Measurements from ENCODE around the gene NOC2L. TPM values are rescaled to one million over a fixed set of nuclear protein-coding genes. Genes with fewer than 3 reads are reported as not detected.
"Not testable (repeated sequence)": the region's sequence is repeated elsewhere in the genome, so short reads cannot be mapped to it uniquely, and the experiment has no call there.

The NOC2L gene
- total RNA-seq, 1 donor from 2014 or later, result 90.3 TPM

DNA sequence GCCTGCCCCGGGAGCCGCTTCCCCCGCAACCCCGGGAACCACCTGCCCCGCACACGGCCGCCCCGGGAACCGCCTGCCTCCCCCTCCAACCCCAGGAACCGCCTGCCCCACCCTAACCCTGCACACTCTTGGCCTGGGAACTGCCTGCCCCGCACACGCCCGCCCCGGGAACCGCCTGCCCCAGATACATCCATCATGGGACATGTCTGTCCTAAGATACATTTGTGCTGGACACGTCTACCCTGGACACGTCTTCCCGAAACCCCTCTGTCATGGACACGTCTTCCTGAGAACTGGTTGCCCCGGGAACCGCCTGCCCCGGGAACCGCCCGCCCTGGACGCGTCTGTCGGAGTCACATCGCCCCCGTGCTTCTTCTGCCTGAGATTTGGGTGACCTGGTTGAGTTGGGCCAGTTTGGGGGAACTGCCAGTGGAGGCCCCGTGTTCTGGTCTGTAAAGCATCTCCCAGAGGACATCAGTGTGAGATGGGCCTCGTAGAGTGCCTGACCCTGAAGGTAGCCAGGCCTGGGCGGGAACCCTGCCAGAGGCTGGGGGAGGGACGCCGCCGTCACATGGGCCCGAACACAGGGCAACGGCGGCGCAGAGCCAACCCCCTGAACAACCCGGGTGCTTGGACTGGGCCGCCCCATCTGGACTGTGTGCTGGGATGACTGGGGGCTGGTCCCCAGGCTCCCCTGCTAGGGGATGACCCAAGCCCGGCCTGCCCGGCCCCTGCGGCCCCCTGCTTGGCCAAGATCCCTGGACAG, 19.2 kb upstream of the NOC2L start:
- Mint-ChIP-seq H3K27ac (ENCODE audit: unreplicated experiment) (no peak overlapping the region), H3K4me3 (ENCODE audit: unreplicated experiment) (no peak overlapping the region), H3K36me3 (ENCODE audit: unreplicated experiment) (no peaks in the 10 kb centered on the region), H3K4me1 (ENCODE audit: low read depth, unreplicated experiment) (no peaks in the 10 kb centered on the region), H3K9me3 (ENCODE audit: unreplicated experiment) (peaks cover 3% of the 10 kb centered on the region), H3K27me3 (ENCODE audit: unreplicated experiment) (peaks cover 11% of the 10 kb centered on the region)
- TF ChIP-seq, protein P1, sequence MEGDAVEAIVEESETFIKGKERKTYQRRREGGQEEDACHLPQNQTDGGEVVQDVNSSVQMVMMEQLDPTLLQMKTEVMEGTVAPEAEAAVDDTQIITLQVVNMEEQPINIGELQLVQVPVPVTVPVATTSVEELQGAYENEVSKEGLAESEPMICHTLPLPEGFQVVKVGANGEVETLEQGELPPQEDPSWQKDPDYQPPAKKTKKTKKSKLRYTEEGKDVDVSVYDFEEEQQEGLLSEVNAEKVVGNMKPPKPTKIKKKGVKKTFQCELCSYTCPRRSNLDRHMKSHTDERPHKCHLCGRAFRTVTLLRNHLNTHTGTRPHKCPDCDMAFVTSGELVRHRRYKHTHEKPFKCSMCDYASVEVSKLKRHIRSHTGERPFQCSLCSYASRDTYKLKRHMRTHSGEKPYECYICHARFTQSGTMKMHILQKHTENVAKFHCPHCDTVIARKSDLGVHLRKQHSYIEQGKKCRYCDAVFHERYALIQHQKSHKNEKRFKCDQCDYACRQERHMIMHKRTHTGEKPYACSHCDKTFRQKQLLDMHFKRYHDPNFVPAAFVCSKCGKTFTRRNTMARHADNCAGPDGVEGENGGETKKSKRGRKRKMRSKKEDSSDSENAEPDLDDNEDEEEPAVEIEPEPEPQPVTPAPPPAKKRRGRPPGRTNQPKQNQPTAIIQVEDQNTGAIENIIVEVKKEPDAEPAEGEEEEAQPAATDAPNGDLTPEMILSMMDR (IDR thresholded peaks at IDR 0.05; ENCODE audit: partially characterized antibody, unreplicated experiment), result no peak
- no peak for DNase-seq

DNA sequence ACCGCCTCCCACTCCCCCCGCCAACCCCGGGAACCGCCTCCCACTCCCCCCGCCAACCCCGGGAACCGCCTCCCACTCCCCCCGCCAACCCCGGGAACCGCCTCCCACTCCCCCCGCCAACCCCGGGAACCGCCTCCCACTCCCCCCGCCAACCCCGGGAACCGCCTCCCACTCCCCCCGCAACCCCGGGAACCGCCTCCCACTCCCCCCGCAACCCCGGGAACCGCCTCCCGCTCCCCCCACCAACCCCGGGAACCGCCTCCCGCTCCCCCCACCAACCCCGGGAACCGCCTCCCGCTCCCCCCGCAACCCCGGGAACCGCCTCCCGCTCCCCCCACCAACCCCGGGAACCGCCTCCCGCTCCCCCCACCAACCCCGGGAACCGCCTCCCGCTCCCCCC, 17.7 kb upstream of the NOC2L start:
- not testable (repeated sequence) for H3K27ac Mint-ChIP-seq (ENCODE audit: unreplicated experiment); H3K4me3 Mint-ChIP-seq (ENCODE audit: unreplicated experiment); H3K4me1 Mint-ChIP-seq (ENCODE audit: low read depth, unreplicated experiment); H3K9me3 Mint-ChIP-seq (ENCODE audit: unreplicated experiment); H3K36me3 Mint-ChIP-seq (ENCODE audit: unreplicated experiment)
- peak; percentile 57 for DNase-seq
- H3K27me3 Mint-ChIP-seq (ENCODE audit: unreplicated experiment), result peaks cover 11% of the 10 kb centered on the region

DNA sequence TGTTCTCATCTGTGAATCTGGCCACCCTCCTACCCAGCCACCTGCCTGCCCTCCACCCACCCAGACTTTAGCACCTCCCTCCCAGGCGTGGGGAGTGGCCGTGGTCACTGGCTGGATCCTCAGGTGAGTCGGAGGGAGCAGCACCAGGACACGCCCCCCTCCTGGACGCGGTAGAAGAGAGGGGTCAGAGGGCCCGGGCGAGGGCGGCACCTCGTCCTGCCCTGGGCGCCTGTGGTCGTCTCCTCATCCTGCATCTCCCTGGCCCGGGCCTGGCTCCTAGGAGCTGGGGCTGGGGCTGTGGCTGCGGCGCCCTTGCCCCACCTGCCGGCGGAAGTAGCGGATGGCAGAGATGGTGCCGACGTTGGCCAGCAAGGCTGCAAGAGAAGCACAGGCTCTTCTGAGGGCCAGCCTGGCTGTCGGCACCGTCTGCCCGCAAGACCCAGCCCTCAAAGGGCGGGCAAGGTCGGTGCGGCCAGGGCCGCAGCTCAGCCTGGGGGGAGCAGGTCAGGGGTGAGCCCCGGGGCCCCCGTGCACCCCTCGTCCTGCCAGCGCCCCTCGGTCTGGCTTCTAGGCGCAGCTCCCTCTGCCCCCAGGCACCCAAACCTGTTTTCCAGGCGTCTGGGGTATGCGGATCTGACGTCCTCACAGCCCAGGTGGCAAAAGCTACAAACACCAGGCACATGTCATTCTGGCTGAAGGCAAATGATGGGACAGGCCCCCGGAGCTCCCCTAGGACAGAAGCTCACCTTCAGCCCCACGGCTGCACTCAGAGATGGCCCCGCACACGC, 17.0 kb upstream of the NOC2L start:
- TF ChIP-seq, protein P1 (IDR thresholded peaks at IDR 0.05; ENCODE audit: partially characterized antibody, unreplicated experiment), result peak; percentile 57
- Mint-ChIP-seq H3K4me1 (ENCODE audit: low read depth, unreplicated experiment) (no peaks in the 10 kb centered on the region), H3K27me3 (ENCODE audit: unreplicated experiment) (peaks cover 11% of the 10 kb centered on the region), H3K36me3 (ENCODE audit: unreplicated experiment) (no peaks in the 10 kb centered on the region), H3K9me3 (ENCODE audit: unreplicated experiment) (peaks cover 3% of the 10 kb centered on the region), H3K4me3 (ENCODE audit: unreplicated experiment) (peak overlapping the region; percentile 19), H3K27ac (ENCODE audit: unreplicated experiment) (no peak overlapping the region)
- DNase-seq, result peak; percentile 81

DNA sequence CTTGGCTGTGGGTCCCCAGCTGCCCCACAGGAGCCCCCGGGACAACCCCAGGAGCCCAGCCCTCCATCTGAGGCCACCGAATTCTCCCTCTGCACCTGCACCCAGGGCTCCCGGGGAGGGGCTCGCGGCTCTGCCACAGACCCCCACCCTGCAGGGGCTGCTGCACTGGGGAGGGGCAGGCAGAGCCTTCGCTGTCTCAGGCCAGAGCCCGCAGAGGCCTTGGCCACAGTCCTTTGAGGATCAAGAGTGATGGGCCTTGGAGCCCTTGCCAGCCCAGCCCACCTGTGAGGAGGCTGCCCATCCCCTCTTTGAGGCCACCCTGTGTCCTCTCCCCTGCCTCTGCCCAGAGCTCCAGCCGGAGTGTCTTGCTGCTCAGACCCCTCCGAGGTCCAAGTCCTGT, 16.3 kb upstream of the NOC2L start:
- no peaks in the 10 kb centered on the region for H3K4me1 Mint-ChIP-seq (ENCODE audit: low read depth, unreplicated experiment)
- H3K27ac Mint-ChIP-seq (ENCODE audit: unreplicated experiment), result no peak overlapping the region
- TF ChIP-seq, protein P1 (IDR thresholded peaks at IDR 0.05; ENCODE audit: partially characterized antibody, unreplicated experiment), result no peak
- peaks cover 11% of the 10 kb centered on the region for H3K27me3 Mint-ChIP-seq (ENCODE audit: unreplicated experiment)
- H3K4me3 Mint-ChIP-seq (ENCODE audit: unreplicated experiment), result peak overlapping the region; percentile 19
- H3K9me3 Mint-ChIP-seq (ENCODE audit: unreplicated experiment), result peaks cover 3% of the 10 kb centered on the region
- H3K36me3 Mint-ChIP-seq (ENCODE audit: unreplicated experiment), result no peaks in the 10 kb centered on the region
- no peak for DNase-seq

DNA sequence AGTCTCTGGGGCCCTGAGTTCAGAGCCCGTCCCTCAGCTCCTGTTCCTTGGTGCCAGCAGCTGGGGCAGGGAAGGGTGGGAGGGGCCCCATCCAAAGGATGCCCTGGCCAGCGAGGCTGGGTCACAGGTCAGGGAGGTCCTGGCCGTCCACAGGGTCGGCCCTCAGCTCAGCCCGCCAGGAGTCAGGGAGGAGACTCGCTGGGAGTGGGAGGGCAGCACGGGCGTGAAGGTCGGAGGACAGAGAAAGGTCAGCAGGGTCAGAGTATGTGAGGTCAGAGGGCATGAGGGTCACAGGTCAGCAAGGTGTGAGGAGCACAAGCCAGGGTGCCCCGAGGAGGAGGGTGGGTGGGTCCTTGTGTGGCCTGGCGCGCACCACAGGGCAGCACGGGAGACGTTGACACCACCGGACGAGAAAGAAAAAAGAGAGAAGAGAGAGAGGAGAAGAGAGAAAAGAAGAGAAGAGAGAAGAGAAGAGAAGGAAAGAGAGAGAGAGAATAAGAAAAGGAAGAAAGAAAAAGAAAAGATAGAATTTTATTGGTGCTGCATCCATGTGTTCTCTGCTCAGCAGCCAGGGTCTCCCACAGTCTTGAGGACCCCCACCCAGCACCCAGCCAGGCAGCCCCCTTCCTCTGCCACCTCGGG, 15.8 kb upstream of the NOC2L start:
- H3K4me1 Mint-ChIP-seq (ENCODE audit: low read depth, unreplicated experiment), result no peaks in the 10 kb centered on the region
- no peak overlapping the region for H3K27ac Mint-ChIP-seq (ENCODE audit: unreplicated experiment)
- H3K9me3 Mint-ChIP-seq (ENCODE audit: unreplicated experiment), result peaks cover 3% of the 10 kb centered on the region
- H3K4me3 Mint-ChIP-seq (ENCODE audit: unreplicated experiment), result no peak overlapping the region
- DNase-seq, result no peak
- no peaks in the 10 kb centered on the region for H3K36me3 Mint-ChIP-seq (ENCODE audit: unreplicated experiment)
- TF ChIP-seq, protein P1 (IDR thresholded peaks at IDR 0.05; ENCODE audit: partially characterized antibody, unreplicated experiment), result no peak
- H3K27me3 Mint-ChIP-seq (ENCODE audit: unreplicated experiment), result peaks cover 9% of the 10 kb centered on the region
